HUDEP-2 (cell line): Measurements from ENCODE around the gene ARRB2.
A peak's percentile ranks its signal among the peaks of the same experiment; 100 is the strongest.

ENCODE experiments used
- DNase-seq, 76 experiments: peaks; one replicate each; lab custom pipeline; 2025; ENCODE audit not compliant: unreplicated experiment in 76 of 76; lab: John Stamatoyannopoulos, UW

ARRB2 gene

DNA sequence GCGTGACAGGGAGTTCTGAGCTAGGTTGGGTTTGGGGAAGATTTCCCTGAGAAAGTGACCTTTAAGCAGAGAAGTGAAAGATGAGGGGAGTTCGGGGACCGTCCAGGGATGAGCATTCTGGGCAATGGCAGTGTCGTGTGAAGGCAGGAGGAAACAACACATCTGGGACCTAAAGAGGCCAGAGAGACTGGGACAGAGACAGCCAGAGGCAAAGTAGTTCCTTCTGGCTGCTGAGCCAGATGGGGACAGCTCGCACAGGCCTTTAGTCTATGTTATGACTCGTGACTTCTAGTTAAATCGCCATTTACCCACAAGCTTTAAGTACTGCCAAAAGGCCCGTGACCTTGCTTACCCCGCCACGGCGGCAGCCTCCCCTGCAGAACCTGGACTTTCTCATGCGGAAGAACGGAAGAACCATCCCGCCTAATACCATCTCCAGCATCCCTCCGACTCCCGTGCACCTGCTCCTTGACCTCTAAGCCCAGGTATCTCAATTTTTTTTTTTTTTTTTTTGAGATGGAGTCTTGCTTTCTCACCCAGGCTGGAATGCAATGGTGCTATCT lies 12.3 kb downstream of the ARRB2 start:
- no peak for DNase-seq

DNA sequence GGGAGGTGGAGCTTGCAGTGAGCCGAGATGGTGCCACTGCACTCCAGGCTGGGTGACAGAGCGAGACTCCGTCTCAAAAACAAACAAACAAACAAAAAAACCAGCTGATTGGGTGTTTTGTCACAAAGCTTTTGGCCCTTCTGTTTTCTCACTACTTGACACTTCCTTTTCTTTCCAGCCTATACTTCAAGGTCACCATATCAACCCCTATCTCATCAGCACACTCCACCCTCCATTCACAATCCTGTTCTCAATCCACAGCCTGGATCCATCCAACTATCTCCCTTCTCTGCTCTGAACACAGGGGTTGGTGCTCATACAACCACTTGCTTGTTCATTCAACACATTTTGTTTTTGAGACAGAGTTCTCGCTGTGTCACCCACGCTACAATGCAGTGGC lies 14.2 kb downstream of the ARRB2 start:
- DNase-seq, result peak in 10 of 76 experiments; percentile 10 to 23 (median 18)

DNA sequence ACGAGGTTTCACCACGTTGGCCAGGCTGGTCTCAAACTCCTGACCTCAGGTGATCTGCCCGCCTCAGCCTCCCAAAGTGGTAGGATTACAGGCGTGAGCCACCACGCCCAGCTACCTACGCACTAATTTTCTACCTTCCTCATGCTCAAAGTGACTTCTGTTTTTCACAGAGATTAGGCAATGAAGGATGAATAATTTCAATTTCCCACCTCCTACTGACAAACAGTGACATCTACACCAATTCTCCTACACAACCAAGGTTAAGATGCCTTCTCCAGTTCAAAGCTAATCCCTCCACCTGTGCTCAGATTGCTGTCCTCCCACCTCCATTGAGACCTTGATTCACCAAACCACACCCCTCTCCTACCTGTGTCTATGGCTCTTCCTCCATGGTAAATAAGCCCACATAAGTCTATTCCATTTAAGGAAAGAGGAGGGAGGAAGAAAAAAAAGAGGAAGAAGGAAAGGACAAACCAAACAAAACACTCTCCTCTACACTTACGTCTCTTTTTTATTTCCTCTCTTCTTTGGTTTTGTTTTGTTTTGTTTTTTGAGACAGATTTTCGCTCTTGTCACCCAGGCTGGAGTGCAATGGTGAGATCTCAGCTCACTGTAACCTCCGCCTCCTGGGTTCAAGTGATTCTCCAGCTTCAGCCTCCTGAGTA lies 15.3 kb downstream of the ARRB2 start:
- no peak for DNase-seq

DNA sequence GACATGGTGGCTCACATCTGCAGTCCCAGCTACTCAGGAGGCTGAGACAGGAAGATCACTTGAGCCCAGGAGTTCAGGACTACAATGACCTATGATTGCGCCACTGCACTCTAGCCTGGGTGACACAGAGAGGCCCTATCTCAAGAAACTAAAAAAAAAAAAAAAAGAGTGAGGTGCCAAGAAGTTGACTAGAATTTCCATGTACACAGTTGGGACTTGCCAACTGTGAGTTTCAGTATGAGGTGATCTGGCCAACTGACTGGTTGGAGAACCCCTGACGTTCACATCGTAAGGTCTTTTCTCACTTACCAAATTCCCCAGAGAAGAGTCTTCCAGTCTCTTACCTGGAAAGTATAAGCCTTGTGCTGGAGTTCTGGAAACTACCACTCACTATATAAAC lies 17.7 kb downstream of the ARRB2 start:
- DNase-seq, result peak in 16 of 76 experiments; percentile 8 to 64 (median 19)

DNA sequence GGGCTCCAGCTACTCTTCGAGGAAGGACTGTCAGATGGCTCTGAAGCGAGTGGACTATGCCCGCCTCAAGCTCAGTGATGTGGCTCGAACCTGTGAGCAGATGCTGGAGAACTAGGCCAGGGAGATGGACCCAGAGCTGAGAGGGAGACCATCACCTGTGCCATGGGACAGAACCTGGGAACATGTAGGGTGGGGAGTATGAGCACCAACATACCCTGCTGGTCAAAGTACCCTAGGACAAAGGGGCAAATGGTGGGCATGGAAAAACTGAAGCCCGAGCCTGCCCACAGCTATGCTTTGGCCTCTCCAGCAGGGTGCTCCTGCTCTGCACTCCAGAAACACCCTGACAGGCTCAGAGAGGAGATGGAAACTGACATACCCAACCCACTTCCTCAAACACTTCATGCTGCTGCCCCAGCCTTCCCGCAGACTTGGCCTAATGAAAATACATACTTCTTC lies 22.7 kb downstream of the ARRB2 start:
- DNase-seq, result peak in 5 of 76 experiments; percentile 12 to 30 (median 22)

DNA sequence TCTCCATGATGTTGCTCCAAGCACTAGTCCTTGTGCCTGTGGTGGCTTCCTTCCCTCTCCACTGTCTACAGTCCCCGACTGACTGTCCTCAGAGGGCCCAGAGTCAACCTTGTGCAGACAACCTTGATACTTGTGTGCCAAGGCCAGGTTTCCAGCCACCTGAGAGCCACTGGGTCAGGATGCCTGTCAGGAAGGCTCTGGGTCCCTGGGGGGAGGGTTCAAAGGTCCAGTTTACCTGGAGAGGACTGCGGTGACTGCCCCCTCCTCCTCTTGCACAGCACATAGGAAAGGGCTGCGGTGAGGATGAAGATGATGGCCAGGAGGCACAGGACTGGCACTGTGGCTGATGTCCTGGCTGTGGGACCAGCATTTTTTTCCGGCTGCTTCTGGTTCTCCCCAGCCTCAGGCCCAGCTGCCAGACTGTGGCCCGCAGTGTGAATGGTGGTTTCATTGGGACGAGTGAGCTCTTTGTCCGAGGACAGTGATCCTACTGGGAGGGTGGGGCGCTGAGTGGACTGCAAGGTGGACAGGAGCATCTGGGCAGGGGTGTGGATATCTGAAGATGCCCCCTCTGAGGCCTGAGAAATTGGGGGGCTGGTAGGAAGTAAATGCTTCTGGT lies 24.5 kb downstream of the ARRB2 start:
- DNase-seq, result no peak

DNA sequence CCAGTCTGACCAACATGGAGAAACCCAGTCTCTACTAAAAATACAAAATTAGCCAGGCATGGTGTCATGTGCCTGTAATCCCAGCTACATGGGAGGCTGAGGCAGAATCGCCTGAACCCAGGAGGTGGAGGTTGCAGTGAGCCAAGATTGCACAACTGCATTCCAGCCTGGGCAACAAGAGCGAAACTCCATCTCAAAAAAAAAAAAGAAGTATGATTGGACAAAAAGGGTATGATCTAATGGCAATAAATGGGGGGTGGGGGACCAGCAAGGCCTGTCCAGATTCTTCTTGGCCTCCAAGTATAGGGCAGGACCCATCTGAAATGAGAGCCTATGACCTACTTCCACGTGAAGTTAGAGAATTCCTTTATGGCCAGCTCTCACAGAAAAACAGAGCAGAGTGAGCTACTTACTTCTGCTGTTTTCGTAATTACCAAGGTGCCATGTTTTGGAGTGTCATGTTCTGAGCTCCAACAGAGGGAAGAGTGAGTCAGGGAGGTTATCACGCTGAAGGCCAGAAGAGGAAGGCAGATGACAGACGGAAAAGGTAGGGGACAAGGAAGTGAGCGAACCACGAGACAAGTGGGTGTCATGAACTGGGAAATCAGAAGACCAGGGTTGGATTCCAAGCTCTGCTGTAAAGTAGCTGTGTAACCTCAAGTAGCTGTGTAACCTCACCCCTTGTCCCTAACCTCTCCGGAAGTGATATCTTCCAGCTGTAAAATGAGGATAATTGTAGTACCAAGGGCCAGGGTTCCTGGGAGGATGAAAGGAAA lies 25.6 kb downstream of the ARRB2 start:
- DNase-seq, result peak in 1 of 76 experiments; percentile 18

DNA sequence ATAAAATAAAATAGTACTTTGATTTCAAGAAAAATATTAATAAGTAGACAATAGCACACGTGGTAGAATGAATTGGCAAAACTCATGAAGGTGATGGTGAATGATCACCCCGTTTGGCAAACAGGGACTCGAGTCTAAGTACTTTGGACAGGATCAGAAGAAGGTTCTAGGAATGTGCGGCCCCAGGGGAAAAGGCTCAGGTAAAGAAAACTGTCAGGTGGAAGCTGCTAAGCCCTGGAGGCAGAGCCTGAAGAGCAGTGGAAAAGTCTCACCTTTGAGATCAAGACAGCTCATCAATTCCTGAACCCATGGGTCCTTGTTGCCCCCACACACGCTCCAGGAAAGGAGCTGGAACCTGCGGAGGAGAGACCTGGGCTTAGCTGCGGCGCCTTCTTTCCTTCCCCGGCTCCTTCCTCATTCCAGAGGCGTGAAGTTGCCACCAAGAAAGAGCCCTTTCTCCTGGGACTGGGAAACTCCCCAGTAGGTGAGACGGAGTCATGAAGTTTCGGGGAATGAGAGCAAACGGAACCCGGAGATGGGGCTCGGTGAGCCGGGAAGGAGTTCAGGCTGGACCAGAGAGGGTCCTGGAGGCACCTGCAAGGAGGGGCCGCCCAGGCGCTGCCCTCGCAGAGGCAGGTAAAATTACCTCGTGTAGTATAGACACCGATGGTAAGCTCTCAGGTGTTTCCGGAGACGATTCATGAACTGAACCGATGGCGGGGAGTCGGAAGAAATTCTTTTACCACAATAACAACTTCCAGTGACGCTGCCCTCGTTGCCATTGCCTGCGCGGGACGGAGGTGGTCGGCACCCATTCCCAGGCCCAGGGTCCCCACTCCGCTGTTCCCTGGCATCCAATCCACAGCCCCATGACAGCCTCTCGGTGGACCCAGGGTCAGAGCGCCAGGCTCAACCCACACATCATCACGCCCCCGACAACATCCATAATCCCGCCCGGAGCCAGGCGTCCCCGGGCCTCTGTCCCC lies 28.0 kb downstream of the ARRB2 start:
- no peak for DNase-seq

DNA sequence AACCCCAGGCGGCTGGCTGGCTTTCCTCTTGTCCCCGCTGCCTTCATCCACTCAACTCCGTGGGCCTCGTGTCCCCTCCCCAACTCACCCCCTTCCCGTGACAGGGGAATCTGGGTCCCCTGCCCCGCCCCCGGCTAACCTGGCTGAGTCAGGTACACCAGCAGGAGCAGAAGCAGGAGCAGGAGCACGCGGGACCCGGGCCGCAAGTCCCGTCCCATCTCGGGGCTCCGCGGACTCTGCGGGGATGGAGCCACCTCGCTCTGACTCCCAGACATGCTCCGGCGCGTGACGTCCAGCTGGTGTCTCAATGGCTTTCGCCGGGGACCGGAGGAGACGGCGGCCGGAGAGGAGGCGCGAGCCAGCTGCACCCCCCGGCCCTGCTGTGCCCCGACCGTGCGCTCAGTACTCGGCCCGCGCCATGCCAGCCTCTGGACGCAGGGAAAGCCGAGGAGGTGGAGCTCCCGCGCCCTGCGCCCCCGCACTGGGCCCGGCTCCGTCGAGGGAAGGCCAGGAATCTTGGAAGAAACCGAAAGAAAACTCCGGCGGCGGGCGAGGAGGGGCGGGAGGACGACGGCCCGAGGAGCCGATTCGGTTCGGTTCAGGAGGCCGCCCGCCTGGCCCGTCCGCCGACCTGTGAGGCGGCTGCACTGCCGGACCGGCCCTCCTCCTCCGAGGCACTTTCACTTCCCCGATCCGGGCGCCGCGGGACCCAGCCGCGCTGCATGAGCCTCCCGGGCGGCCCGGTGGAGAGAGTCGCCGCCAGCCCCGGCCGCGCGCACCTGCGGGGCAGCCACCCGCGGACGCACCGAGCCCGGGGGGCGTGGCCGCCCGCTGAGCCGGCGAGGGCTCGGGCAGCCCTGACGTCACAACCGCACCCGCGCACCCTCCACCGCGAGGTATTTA lies 28.9 kb downstream of the ARRB2 start, which contains the start of the genes CXCL16 and ZMYND15:
Gene CXCL16 (minus strand): TSS at position 807 of the 903 bp plus-strand sequence. CDS start 589 bp downstream, at position 218.
Gene ZMYND15 (plus strand): TSS at position 712 of the 903 bp plus-strand sequence. CDS start 716 bp downstream, outside the sequence.
- no peak for DNase-seq

DNA sequence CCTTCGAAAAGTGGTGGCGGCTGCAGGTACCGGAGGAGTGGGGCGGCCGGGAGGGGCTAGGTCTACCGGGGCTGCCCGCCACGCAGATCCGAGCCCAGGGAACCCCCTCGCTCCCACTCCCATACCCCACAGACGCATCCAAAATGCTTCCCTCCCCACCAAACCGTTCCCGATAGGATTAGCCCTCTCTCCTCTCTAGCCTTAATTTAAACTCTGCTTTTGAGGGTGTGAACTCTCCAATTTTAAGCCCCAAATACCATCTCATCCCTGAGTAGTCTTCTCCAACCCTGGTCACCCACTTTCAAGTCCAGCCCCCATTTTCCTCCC lies 29.6 kb downstream of the ARRB2 start:
- DNase-seq, result no peak

DNA sequence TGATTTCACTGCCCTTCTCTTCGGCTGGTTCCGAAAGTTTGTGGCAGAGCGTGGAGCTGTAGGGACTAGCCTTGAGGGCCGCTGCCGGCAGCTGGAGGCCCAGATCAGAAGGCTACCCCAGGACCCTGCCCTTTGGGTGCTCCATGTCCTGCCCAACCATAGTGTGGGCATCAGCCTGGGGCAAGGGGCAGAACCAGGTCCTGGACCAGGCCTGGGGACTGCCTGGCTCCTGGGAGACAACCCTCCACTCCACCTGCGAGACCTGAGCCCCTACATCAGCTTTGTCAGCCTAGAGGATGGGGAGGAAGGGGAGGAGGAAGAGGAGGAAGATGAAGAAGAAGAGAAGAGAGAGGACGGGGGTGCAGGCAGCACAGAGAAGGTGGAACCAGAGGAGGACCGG lies 30.2 kb downstream of the ARRB2 start:
- no peak for DNase-seq

DNA sequence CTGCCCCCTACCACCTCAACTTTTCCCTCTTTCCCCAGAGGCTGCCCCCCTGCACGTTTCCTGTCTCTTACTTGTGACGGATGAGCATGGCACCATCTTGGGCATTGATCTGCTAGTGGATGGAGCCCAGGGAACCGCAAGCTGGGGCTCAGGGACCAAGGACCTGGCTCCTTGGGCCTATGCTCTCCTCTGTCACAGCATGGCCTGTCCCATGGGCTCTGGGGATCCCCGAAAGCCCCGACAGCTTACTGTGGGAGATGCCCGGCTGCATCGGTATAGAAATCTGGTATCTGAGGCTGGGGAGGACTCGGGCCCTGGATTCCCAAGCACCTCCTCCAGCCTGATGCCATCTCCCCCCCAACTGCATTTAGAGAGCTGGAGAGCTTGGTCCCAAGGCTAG lies 31.1 kb downstream of the ARRB2 start:
- no peak for DNase-seq

DNA sequence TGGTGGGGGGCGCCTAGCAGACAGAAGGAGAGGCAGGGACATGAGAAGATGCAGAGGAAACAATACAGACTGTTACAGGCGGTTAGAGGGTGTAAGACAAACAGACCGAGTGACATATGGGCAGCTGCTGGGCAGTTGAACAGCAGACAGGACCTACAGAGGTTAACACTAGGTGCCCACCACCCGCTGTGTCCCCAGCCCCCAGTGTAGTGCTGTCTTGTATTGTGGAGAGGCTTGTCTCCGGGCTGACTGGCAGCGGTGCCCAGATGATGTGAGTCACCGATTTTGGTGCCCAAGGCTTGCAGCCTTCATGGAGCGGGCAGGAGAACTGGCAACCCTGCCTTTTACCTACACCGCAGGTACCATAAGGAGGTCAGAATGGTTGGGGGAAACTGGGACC lies 31.7 kb downstream of the ARRB2 start:
- DNase-seq, result no peak

DNA sequence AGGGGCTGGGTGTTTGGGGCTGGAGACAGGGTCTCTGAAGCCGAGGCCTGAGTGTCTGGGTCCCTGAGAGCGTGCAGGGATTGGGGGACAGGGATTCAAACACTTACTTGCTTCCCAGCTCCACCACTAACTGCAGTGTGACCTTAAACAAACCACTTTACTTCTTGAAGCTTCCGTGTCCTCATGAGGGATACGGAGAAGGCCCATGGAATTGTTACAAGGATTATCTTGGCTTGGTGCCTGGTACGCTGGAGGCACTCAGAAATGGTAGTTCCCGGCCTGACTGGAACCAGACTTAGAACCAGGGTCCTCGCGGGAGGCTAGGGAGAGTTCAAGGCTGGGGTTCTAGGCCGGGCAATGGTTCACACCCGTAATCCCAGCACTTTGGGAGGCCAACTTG lies 32.2 kb downstream of the ARRB2 start:
- no peak for DNase-seq

DNA sequence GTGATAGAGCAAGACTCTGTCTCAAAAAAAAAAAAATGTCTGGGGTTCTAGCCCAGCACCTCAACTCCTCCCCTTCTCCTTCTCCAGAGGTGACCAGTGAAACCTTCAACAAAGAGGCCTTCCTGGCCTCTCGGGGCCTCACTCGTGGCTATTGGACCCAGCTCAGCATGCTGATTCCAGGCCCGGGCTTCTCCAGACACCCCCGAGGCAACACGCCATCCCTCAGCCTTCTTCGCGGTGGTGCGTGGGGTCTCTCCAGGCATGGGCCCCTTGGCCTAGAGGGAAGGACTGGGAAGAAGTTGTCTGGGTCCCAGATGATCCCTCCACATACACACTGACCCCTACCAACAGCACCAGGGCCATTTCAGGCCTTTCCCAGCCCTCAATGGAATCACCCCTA lies 32.8 kb downstream of the ARRB2 start:
- no peak for DNase-seq

DNA sequence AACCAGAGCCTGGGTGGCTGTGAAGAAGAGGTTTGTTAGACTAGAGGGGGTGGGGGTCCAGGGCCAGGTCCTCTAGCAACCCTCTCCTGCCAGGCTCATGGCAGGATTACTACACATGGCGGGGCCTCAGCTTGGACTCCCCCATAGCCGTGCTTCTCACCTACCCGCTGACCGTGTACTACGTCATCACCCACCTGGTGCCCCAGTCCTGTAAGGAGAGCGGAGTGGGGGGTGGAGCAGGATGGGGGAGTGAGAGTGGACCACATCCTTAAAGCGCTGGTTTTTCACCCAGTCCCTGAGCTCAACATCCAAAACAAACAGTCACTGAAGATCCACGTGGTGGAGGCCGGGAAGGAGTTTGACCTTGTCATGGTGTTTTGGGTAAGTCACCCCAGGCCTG lies 33.5 kb downstream of the ARRB2 start:
- no peak for DNase-seq

DNA sequence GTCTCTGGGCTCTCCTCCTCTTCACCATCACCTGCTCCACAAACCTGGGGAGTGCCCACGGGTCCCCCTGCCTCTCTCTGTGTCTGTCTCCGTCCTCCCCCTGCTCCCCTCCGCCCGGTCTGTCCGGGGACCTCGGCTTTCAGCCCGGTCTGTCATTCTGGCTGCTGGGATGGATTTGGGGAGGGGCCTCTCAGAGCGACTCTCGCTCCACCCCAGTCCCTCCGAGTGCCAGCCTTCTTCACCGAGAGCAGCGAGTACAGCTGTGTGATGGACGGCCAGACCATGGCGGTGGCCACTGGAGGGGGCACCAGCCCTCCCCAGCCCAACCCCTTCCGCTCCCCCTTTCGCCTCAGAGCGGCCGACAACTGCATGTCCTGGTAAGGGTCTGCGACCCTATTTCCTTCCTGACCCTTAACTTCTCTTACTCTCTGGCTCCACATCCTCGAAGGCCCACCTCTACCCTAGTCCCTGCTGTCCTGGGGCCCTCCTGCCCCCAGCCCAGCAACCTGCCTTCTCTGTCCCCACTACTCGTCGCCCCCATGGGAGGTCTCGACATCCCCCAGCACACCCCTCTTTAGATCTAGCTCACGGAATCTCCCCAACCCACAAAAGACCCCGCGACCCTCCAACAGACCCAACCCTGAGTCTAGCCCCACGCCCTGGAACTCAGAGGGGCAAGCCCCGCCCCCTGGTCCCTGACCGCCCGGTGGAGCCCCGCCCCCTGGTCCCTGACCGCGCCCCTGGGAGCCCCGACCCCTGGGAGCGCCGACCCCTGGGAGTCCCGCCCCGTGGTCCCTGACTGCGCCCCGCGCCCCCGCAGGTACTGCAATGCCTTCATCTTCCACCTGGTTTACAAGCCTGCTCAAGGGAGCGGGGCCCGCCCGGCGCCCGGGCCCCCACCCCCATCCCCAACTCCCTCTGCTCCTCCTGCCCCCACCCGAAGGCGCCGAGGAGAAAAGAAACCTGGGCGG lies 34.9 kb downstream of the ARRB2 start:
- DNase-seq, result no peak

DNA sequence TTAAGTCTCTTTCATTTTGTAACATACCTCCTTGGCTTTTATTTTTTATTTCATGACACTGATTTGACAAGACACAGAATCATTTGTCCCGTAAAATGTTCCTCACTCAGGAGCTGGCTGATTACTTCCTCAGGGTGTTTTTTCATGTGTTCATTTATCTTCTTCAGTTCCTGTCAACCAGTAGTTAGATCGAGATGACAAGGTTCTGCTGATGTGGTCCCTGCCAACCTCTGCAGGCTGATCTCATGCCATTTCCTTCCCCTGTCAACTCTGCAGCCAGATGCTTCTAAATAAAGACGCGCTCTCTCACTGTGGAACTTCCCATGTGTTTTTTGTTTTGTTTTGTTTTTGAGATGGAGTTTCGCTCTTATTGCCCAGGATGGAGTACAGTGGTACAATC lies 37.4 kb downstream of the ARRB2 start:
- no peak for DNase-seq
